Measurements from ENCODE around the gene KCNK3.
A peak's percentile ranks its signal among the peaks of the same experiment; 100 is the strongest.
"Not testable (repeated sequence)": the region's sequence is repeated elsewhere in the genome, so short reads cannot be mapped to it uniquely, and the experiment has no call there.

Gene KCNK3

DNA sequence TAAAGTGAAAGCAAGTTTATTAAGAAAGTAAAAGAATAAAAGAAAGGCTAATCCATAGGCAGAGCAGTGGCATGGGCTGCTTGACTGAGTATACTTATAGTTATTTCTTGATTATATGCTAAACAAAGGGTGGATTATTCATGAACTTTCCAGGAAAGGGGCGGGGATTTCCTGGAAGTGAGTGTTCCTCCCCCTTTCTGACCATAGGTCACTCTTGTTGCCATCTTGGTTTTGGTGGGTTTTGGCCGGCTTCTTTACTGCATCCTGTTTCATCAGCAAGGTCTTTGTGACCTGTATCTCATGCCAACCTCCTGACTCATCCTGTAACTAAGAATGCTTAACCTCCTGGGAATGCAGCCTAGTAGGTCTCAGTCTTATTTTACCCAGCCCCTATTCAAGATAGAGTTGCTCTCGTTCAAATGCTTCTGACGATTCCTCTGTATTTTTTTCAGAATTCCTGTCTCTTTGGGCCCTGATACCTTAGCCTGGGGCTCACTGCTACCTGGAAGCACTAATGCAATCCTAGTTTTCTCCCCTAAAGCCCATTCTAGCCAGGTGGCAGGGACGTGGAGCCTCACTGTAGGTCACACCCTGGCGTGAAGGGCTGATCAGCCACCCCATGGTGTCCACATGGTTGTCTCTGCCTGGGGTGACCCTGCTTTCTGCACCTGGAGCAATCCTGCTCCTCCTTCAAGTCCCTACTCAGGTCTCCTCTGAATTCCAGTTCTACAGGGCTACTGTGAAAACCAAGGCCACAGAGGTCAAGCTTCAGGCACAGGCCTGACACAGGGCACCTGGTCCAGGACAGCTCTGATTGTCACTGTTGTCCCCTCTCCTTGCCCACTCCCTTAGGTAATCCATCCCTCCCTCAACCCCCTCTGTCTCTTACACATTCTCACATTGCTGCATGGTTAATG is 65.6 kb downstream of the KCNK3 start:
- no peak overlapping the region for H3K27ac ChIP-seq (ENCODE audit: low read length)
- H3K4me1 ChIP-seq (ENCODE audit: control insufficient read depth, insufficient read depth, low read length), result peaks cover 6% of the 10 kb centered on the region
- H3K36me3 ChIP-seq (ENCODE audit: control insufficient read depth, insufficient read depth, low read length), result no peaks in the 10 kb centered on the region
- no peaks in the 10 kb centered on the region for H3K9me3 ChIP-seq (ENCODE audit: control insufficient read depth, insufficient read depth, low read length)
- H3K27me3 ChIP-seq (ENCODE audit: control insufficient read depth, insufficient read depth, low read length), result no peaks in the 10 kb centered on the region
- no CpG with 5 or more reads among the region's 6 CpGs for WGBS (ENCODE audit: insufficient coverage, insufficient read length)
- H3K4me3 ChIP-seq (ENCODE audit: low read length), result no peak overlapping the region
- DNase-seq (ENCODE audit: low read depth, low spot score), result peak; percentile 54

DNA sequence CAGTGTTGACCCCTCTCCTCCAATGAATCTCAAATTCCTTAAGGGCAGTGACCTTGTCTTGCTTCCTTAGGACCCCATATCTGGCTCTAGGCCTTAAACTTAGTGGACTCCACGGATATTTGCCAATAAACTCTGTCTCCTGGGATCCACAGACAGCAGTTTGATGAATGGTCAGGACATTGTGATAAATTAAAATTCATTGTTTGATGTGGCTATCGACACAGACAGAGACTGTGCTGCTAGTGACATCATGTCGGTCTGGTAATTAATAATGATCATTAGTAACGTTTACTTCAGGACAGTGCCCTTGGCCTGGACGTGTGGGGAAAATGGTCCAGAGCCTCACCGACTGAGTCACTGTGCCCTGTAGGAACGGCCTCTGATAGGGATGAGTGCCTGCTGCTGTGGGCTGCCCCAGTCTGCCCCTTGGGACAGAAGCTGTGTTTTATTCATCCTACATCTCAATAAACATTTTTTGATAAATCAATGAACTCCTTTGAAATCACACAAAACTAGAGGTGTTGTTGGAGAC is 66.3 kb downstream of the KCNK3 start:
- peaks cover 6% of the 10 kb centered on the region for H3K4me1 ChIP-seq (ENCODE audit: control insufficient read depth, insufficient read depth, low read length)
- H3K27ac ChIP-seq (ENCODE audit: low read length), result no peak overlapping the region
- no peaks in the 10 kb centered on the region for H3K9me3 ChIP-seq (ENCODE audit: control insufficient read depth, insufficient read depth, low read length)
- no peaks in the 10 kb centered on the region for H3K27me3 ChIP-seq (ENCODE audit: control insufficient read depth, insufficient read depth, low read length)
- WGBS (ENCODE audit: insufficient coverage, insufficient read length), result no CpG with 5 or more reads among the region's 7 CpGs
- no peak overlapping the region for H3K4me3 ChIP-seq (ENCODE audit: low read length)
- no peak for DNase-seq (ENCODE audit: low read depth, low spot score)
- H3K36me3 ChIP-seq (ENCODE audit: control insufficient read depth, insufficient read depth, low read length), result no peaks in the 10 kb centered on the region

GRCh38 chr2:26759845-26760244 is 67.3 kb downstream of the KCNK3 start:
- peaks cover 6% of the 10 kb centered on the region for H3K4me1 ChIP-seq (ENCODE audit: control insufficient read depth, insufficient read depth, low read length)
- no CpG with 5 or more reads among the region's 5 CpGs for WGBS (ENCODE audit: insufficient coverage, insufficient read length)

GRCh38 chr2:26760991-26761390 is 68.5 kb downstream of the KCNK3 start:
- H3K4me3 ChIP-seq (ENCODE audit: low read length); H3K4me1 ChIP-seq (ENCODE audit: control insufficient read depth, insufficient read depth, low read length); DNase-seq (ENCODE audit: low read depth, low spot score); H3K36me3 ChIP-seq (ENCODE audit: control insufficient read depth, insufficient read depth, low read length); H3K27ac ChIP-seq (ENCODE audit: low read length); H3K9me3 ChIP-seq (ENCODE audit: control insufficient read depth, insufficient read depth, low read length); H3K27me3 ChIP-seq (ENCODE audit: control insufficient read depth, insufficient read depth, low read length): not testable (repeated sequence)
- no CpG with 5 or more reads among the region's 10 CpGs for WGBS (ENCODE audit: insufficient coverage, insufficient read length)

More at GRCh38 chr2:26759845-26760244, 67.3 kb downstream of the KCNK3 start:
- H3K9me3 ChIP-seq (ENCODE audit: control insufficient read depth, insufficient read depth, low read length), result no peaks in the 10 kb centered on the region
- no peak overlapping the region for H3K27ac ChIP-seq (ENCODE audit: low read length)
- no peaks in the 10 kb centered on the region for H3K36me3 ChIP-seq (ENCODE audit: control insufficient read depth, insufficient read depth, low read length)
- H3K27me3 ChIP-seq (ENCODE audit: control insufficient read depth, insufficient read depth, low read length), result no peaks in the 10 kb centered on the region
- no peak overlapping the region for H3K4me3 ChIP-seq (ENCODE audit: low read length)
- no peak for DNase-seq (ENCODE audit: low read depth, low spot score)

DNA sequence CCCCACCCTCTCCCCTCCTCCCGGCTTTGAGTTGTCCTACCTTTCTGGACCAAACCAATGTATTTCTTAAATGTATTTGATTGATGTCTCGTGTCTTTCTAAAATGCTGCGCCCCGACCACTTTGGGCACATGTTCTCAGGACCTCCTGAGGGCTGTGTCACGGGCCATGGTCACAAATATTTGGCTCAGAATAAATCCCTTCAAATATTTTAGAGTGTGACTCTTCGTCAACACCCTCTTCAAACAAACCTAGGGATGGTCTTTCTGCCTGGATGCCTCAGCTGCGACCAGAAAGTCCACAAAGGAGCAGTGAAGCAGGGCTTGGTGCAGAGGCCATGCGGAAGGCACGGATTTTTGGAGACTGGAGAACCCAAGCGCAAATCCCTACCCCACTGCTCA is 70.5 kb downstream of the KCNK3 start:
- Histone ChIP-seq H3K4me3 (ENCODE audit: low read length) (no peak overlapping the region), H3K36me3 (ENCODE audit: control insufficient read depth, insufficient read depth, low read length) (no peaks in the 10 kb centered on the region), H3K9me3 (ENCODE audit: control insufficient read depth, insufficient read depth, low read length) (no peaks in the 10 kb centered on the region), H3K4me1 (ENCODE audit: control insufficient read depth, insufficient read depth, low read length) (peaks cover 6% of the 10 kb centered on the region), H3K27me3 (ENCODE audit: control insufficient read depth, insufficient read depth, low read length) (no peaks in the 10 kb centered on the region), H3K27ac (ENCODE audit: low read length) (no peak overlapping the region)
- no peak for DNase-seq (ENCODE audit: low read depth, low spot score)
- no CpG with 5 or more reads among the region's 10 CpGs for WGBS (ENCODE audit: insufficient coverage, insufficient read length)

- WGBS (ENCODE audit: insufficient coverage, insufficient read length), result no CpG with 5 or more reads among the region's 68 CpGs
- H3K4me3 ChIP-seq (ENCODE audit: low read length), result peak within 1 kb of the TSS; percentile 92
- H3K9me3 ChIP-seq (ENCODE audit: control insufficient read depth, insufficient read depth, low read length), result no peaks in the 10 kb centered on the region
- H3K27ac ChIP-seq (ENCODE audit: low read length), result no peak within 1 kb of the TSS
- no peaks in the 10 kb centered on the region for H3K36me3 ChIP-seq (ENCODE audit: control insufficient read depth, insufficient read depth, low read length)
- no peaks in the 10 kb centered on the region for H3K27me3 ChIP-seq (ENCODE audit: control insufficient read depth, insufficient read depth, low read length)
- H3K4me1 ChIP-seq (ENCODE audit: control insufficient read depth, insufficient read depth, low read length), result no peaks in the 10 kb centered on the region
- DNase-seq (ENCODE audit: low read depth, low spot score), result no peak
Observed at GRCh38 chr2:26764078-26764887, 71.8 kb downstream of the KCNK3 start, which contains the start of gene SLC35F6. Gene SLC35F6, plus strand, starts transcription at chr2:26764284. Its CDS starts 66 bp downstream, at chr2:26764350.

DNA sequence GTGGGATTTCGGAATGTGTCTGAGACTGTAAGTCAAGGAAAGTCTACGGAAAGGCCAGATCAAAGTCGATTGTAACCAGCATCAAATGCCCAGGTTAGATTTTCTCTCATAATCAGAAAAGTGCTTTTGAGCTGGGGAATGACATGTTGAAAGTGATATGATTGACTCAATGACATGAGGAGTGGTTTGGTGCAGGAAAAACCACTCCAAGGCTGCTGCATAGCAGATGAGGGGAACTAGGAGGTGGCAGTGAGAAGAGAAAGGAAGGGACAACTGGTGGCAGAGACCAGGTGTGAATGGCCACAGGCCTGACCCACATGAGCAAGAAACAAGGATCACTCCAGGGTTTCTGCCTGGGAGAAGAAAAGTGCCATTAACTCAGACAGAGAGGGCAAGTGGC is 72.4 kb downstream of the KCNK3 start:
- no peak overlapping the region for H3K27ac ChIP-seq (ENCODE audit: low read length)
- H3K27me3 ChIP-seq (ENCODE audit: control insufficient read depth, insufficient read depth, low read length), result no peaks in the 10 kb centered on the region
- WGBS (ENCODE audit: insufficient coverage, insufficient read length), result no CpG with 5 or more reads among the region's 3 CpGs
- DNase-seq (ENCODE audit: low read depth, low spot score), result no peak
- peak overlapping the region; percentile 92; the same call in 1 of the 2 replicates for H3K4me3 ChIP-seq (ENCODE audit: low read length)
- no peaks in the 10 kb centered on the region for H3K4me1 ChIP-seq (ENCODE audit: control insufficient read depth, insufficient read depth, low read length)
- no peaks in the 10 kb centered on the region for H3K36me3 ChIP-seq (ENCODE audit: control insufficient read depth, insufficient read depth, low read length)
- H3K9me3 ChIP-seq (ENCODE audit: control insufficient read depth, insufficient read depth, low read length), result no peaks in the 10 kb centered on the region

DNA sequence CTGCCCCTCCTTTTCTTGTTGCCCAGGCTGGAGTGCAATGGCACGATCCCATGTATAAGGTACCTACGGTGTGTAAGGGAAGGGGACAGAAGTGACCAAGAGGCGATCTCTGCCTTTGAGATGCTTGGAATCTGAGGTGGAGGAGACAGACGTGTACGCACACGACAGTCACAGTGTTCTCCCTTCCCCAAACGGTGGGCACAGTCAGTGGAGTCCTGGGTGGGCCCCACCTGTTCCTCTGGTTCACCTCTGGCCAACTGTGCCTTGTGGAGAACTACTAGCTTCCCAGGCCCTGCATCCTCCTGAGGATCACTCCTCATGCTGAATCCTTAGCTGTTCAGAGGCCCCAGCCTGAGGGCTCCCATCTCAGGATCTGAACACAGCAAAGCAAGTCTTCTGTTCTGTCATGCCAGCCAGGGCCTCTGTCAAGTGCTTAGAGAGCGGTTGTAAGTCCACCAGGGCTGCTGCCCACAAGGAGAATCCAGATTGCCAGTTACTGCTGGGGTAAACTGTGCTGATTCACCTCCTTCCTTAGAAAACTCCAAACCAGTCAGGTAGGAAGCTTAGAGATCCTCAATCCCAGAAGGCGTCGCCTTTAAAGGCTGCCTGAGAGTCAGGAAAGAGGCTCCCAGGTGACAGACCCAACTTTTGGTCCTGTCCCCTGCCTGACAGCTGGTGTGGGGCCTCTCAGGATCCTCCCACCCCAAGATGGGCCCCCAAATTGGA is 73.1 kb downstream of the KCNK3 start:
- no peaks in the 10 kb centered on the region for H3K4me1 ChIP-seq (ENCODE audit: control insufficient read depth, insufficient read depth, low read length)
- H3K27me3 ChIP-seq (ENCODE audit: control insufficient read depth, insufficient read depth, low read length), result no peaks in the 10 kb centered on the region
- H3K4me3 ChIP-seq (ENCODE audit: low read length), result no peak overlapping the region
- no peaks in the 10 kb centered on the region for H3K9me3 ChIP-seq (ENCODE audit: control insufficient read depth, insufficient read depth, low read length)
- DNase-seq (ENCODE audit: low read depth, low spot score), result no peak
- H3K36me3 ChIP-seq (ENCODE audit: control insufficient read depth, insufficient read depth, low read length), result no peaks in the 10 kb centered on the region
- no peak overlapping the region for H3K27ac ChIP-seq (ENCODE audit: low read length)
- no CpG with 5 or more reads among the region's 10 CpGs for WGBS (ENCODE audit: insufficient coverage, insufficient read length)

DNA sequence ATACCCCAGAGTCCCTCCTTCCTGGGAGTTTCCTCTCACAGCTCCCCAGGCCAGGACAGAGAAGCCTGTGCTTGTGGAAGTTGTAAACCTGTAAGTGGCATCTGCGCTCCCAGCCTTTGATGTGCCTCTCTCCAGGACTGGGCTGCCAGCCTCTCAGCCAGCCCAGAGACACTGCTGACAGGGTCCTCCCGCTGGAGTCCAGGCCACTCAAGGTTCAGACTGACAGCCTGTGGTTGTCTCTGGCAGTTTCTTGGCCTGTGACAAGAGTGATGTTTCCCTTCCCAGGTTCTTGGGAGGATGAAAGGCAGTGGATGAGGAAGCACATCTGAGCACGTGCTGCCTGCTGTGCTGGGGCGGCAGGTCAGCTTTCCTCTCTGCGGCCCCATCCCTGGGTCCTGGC is 74.6 kb downstream of the KCNK3 start:
- Histone ChIP-seq H3K27me3 (ENCODE audit: control insufficient read depth, insufficient read depth, low read length) (no peaks in the 10 kb centered on the region), H3K27ac (ENCODE audit: low read length) (no peak overlapping the region), H3K4me3 (ENCODE audit: low read length) (no peak overlapping the region), H3K9me3 (ENCODE audit: control insufficient read depth, insufficient read depth, low read length) (no peaks in the 10 kb centered on the region), H3K36me3 (ENCODE audit: control insufficient read depth, insufficient read depth, low read length) (no peaks in the 10 kb centered on the region), H3K4me1 (ENCODE audit: control insufficient read depth, insufficient read depth, low read length) (no peaks in the 10 kb centered on the region)
- no CpG with 5 or more reads among the region's 5 CpGs for WGBS (ENCODE audit: insufficient coverage, insufficient read length)
- no peak for DNase-seq (ENCODE audit: low read depth, low spot score)

Measured in iPS DF 6.9 (cell line).